Right atrium auricular region (tissue), 2 donors: ENCODE results near the gene ZBTB26. TPM values are rescaled to one million over a fixed set of nuclear protein-coding genes. Genes with fewer than 3 reads are reported as not detected.
A peak's percentile ranks its signal among the peaks of the same experiment; 100 is the strongest.

Experiments
- DNase-seq: peaks from one replicate; pipeline ENCODE4 v3.0.0-alpha.2; 2019; ENCODE audit warnings: low spot score
- H3K27ac ChIP-seq, 2 donors: fragments of 200-600 bp; sonication (generic); 1 replicate in 1 of 2; 2 replicates in 1 of 2; pipeline ENCODE4 v1.5.1; 2016 to 2019
- H3K27me3 ChIP-seq, 2 donors: fragments of 200-600 bp; sonication (generic); one replicate each; pipeline versions ENCODE4 v1.5.1 to v1.6.0; 2017 to 2019
- H3K36me3 ChIP-seq: fragments of 200-600 bp; sonication (generic); one replicate; pipeline ENCODE4 v1.5.1; 2016
- H3K4me1 ChIP-seq, 2 donors: fragments of 200-600 bp; sonication (generic); one replicate each; pipeline versions ENCODE4 v1.5.1 to v1.6.0; 2017 to 2019
- H3K4me3 ChIP-seq, 2 donors: fragments of 200-600 bp; sonication (generic); 1 replicate in 1 of 2; 2 replicates in 1 of 2; pipeline ENCODE4 v1.5.1; 2017 to 2019; ENCODE audit warnings: mild to moderate bottlenecking in 1 of 2, moderate library complexity in 1 of 2
- H3K9me3 ChIP-seq, 2 donors: fragments of 200-600 bp; sonication (generic); one replicate each; pipeline ENCODE4 v1.5.1; 2019
- CTCF ChIP-seq, 2 donors: fragments of 200-600 bp; sonication (generic); IDR thresholded peaks; one replicate each; pipeline ENCODE4 v1.5.1; 2019; ENCODE audit warnings: antibody characterized with exemption in 2 of 2
- total RNA-seq, 2 donors: library from RNA; depleted of rRNA; stranded (reverse); fragments of >200 nt; gene quantifications; one replicate each; pipeline ENCODE4 v1.1.0, GENCODE V29; 2016

Gene ZBTB26
- total RNA-seq, 2 donors from 2014 or later = 4.1 to 4.2 TPM

GRCh38 chr9:122944960-122945888 is 13.9 kb upstream of the ZBTB26 start:
- TF ChIP-seq CTCF (IDR thresholded peaks at IDR 0.05) = no peak
- no peaks in the 10 kb centered on the region for H3K9me3 ChIP-seq
- no peak overlapping the region for H3K4me3 ChIP-seq
- H3K27ac ChIP-seq = no peak overlapping the region
- H3K36me3 ChIP-seq = no peaks in the 10 kb centered on the region
- peaks cover 0 to 51% of the 10 kb centered on the region in 2 donors for H3K4me1 ChIP-seq
- DNase-seq = no peak
- no peaks in the 10 kb centered on the region for H3K27me3 ChIP-seq

- Histone ChIP-seq H3K9me3 (no peaks in the 10 kb centered on the region), H3K27ac (peak overlapping the region; percentile 83 to 96), H3K4me3 (peak overlapping the region; percentile 74 to 92), H3K4me1 (peaks cover 0 to 39% of the 10 kb centered on the region in 2 donors), H3K27me3 (no peaks in the 10 kb centered on the region), H3K36me3 (no peaks in the 10 kb centered on the region)
- no peak for DNase-seq
- TF ChIP-seq CTCF (IDR thresholded peaks at IDR 0.05) = no peak
These were observed 10.4 kb upstream of the ZBTB26 start for GRCh38 chr9:122941582-122942234.

GRCh38 chr9:122940749-122941581 is 9.7 kb upstream of the ZBTB26 start, which contains the start of gene RABGAP1:
TSS of gene RABGAP1 (plus strand) at chr9:122941020. CDS start at chr9:122957060, 16,040 bp downstream.
- TF ChIP-seq CTCF (IDR thresholded peaks at IDR 0.05) = no peak
- DNase-seq = peak; percentile 99
- Histone ChIP-seq H3K9me3 (no peaks in the 10 kb centered on the region), H3K4me3 (peak within 1 kb of the TSS; percentile 74 to 92), H3K4me1 (peaks cover 0 to 32% of the 10 kb centered on the region in 2 donors), H3K36me3 (peaks cover 6% of the 10 kb centered on the region), H3K27ac (peak within 1 kb of the TSS; percentile 83 to 96), H3K27me3 (no peaks in the 10 kb centered on the region)

- H3K4me1 ChIP-seq = peaks cover 0 to 26% of the 10 kb centered on the region in 2 donors
- peaks cover 7% of the 10 kb centered on the region for H3K36me3 ChIP-seq
- peak overlapping the region in 1 of 2 donors; percentile 92 for H3K4me3 ChIP-seq
- no peak for TF ChIP-seq CTCF (IDR thresholded peaks at IDR 0.05)
- no peak for DNase-seq
- no peaks in the 10 kb centered on the region for H3K27me3 ChIP-seq
- no peaks in the 10 kb centered on the region for H3K9me3 ChIP-seq
- peak overlapping the region; percentile 68 to 96 for H3K27ac ChIP-seq
These were observed 9.1 kb upstream of the ZBTB26 start for GRCh38 chr9:122940454-122940748.

GRCh38 chr9:122939601-122940000 is 8.3 kb upstream of the ZBTB26 start:
- no peak overlapping the region for H3K27ac ChIP-seq
- no peak for DNase-seq
- H3K4me1 ChIP-seq = peaks cover 0 to 23% of the 10 kb centered on the region in 2 donors
- peaks cover 7% of the 10 kb centered on the region for H3K36me3 ChIP-seq
- no peaks in the 10 kb centered on the region for H3K27me3 ChIP-seq
- TF ChIP-seq CTCF (IDR thresholded peaks at IDR 0.05) = no peak
- H3K9me3 ChIP-seq = no peaks in the 10 kb centered on the region
- no peak overlapping the region for H3K4me3 ChIP-seq
